H9 (cell line): ENCODE results near the gene ARHGEF6. TPM values are rescaled to one million over a fixed set of nuclear protein-coding genes. Genes with fewer than 3 reads are reported as not detected.

Experiments used
- DNase-seq: peaks from one replicate; pipeline ENCODE4 v3.0.0-alpha.2; 2017
- H2AFZ ChIP-seq: one replicate; pipeline ENCODE4 v1.6.1; 2013; ENCODE audit warnings: mild to moderate bottlenecking, low read length, control low read depth, moderate library complexity
- H2AK5ac ChIP-seq: 2 replicates; pipeline ENCODE4 v1.6.1; 2013; ENCODE audit warnings: low read length, control low read depth, mixed read lengths; ENCODE audit not compliant: insufficient read length
- H2BK120ac ChIP-seq: one replicate; pipeline ENCODE4 v1.6.1; 2013; ENCODE audit warnings: low read depth, mild to moderate bottlenecking, low read length, control low read depth, inconsistent platforms; ENCODE audit not compliant: poor library complexity, severe bottlenecking
- H2BK12ac ChIP-seq: 2 replicates; pipeline ENCODE4 v1.6.1; 2013; ENCODE audit warnings: low read length, control low read depth, mixed read lengths, low read depth; ENCODE audit not compliant: insufficient read length
- H2BK15ac ChIP-seq: 2 replicates; pipeline ENCODE4 v1.6.1; 2013; ENCODE audit warnings: low read depth, low read length, control low read depth
- H2BK20ac ChIP-seq: one replicate; pipeline ENCODE4 v1.6.1; 2013; ENCODE audit warnings: low read depth, mild to moderate bottlenecking, low read length, control low read depth, inconsistent platforms; ENCODE audit not compliant: poor library complexity, severe bottlenecking
- H2BK5ac ChIP-seq: 2 replicates; pipeline ENCODE4 v1.6.1; 2013; ENCODE audit warnings: low read length, control low read depth, mixed read lengths; ENCODE audit not compliant: insufficient read length
- H3K14ac ChIP-seq: 2 replicates; pipeline ENCODE4 v1.6.1; 2013; ENCODE audit warnings: low read length, control low read depth; ENCODE audit not compliant: insufficient read depth
- H3K18ac ChIP-seq: 2 replicates; pipeline ENCODE4 v1.6.1; 2013; ENCODE audit warnings: low read depth, mild to moderate bottlenecking, mixed read lengths, low read length, control low read depth; ENCODE audit not compliant: insufficient read length
- H3K23ac ChIP-seq: 2 replicates; pipeline ENCODE4 v1.6.1; 2013; ENCODE audit warnings: low read length, control low read depth, mixed read lengths, low read depth; ENCODE audit not compliant: insufficient read length
- H3K23me2 ChIP-seq: 2 replicates; pipeline ENCODE4 v1.6.1; 2013; ENCODE audit warnings: low read depth, mild to moderate bottlenecking, mixed read lengths, low read length, control low read depth; ENCODE audit not compliant: insufficient read length, poor library complexity, severe bottlenecking
- H3K27ac ChIP-seq: 2 replicates; pipeline ENCODE4 v1.5.1; 2013; ENCODE audit warnings: low read length, control low read depth, mixed read lengths, low read depth; ENCODE audit not compliant: insufficient read length
- H3K27me3 ChIP-seq: 2 replicates; pipeline ENCODE4 v1.6.1; 2013; ENCODE audit warnings: low read length, control low read depth, inconsistent platforms; ENCODE audit not compliant: insufficient read depth
- H3K4ac ChIP-seq: 2 replicates; pipeline ENCODE4 v1.6.1; 2013; ENCODE audit warnings: low read depth, mild to moderate bottlenecking, control low read depth, inconsistent platforms, low read length, moderate library complexity
- H3K4me1 ChIP-seq: 2 replicates; pipeline ENCODE4 v1.6.1; 2013; ENCODE audit warnings: low read length, control low read depth, inconsistent platforms; ENCODE audit not compliant: insufficient read depth
- H3K4me2 ChIP-seq: 2 replicates; pipeline ENCODE4 v1.6.1; 2013; ENCODE audit warnings: low read length, control low read depth, mixed read lengths; ENCODE audit not compliant: insufficient read length, insufficient read depth
- H3K56ac ChIP-seq: 2 replicates; pipeline ENCODE4 v1.6.1; 2013; ENCODE audit warnings: low read depth, mild to moderate bottlenecking, mixed read lengths, low read length, control low read depth; ENCODE audit not compliant: insufficient read length
- H3K79me1 ChIP-seq: 2 replicates; pipeline ENCODE4 v1.6.1; 2013; ENCODE audit warnings: low read depth, mild to moderate bottlenecking, moderate library complexity, low read length, control low read depth, inconsistent platforms; ENCODE audit not compliant: insufficient read depth, poor library complexity, severe bottlenecking
- H3K79me2 ChIP-seq: 2 replicates; pipeline ENCODE4 v1.6.1; 2013; ENCODE audit warnings: low read length, control low read depth, inconsistent platforms; ENCODE audit not compliant: insufficient read depth
- H3K9ac ChIP-seq: 2 replicates; pipeline ENCODE4 v1.6.1; 2013; ENCODE audit warnings: low read length, control low read depth, mixed read lengths; ENCODE audit not compliant: insufficient read length; ENCODE audit errors: extremely low read depth
- H3K9me3 ChIP-seq: one replicate; pipeline ENCODE4 v1.6.1; 2013; ENCODE audit warnings: low read depth, low read length, inconsistent platforms; ENCODE audit not compliant: control insufficient read depth
- H3T11ph ChIP-seq: one replicate; pipeline ENCODE4 v1.6.1; 2013; ENCODE audit warnings: mild to moderate bottlenecking, low read length, control low read depth, inconsistent platforms
- H4K20me1 ChIP-seq: one replicate; pipeline ENCODE4 v1.6.1; 2013; ENCODE audit not compliant: control insufficient read depth, insufficient read length, insufficient read depth
- H4K5ac ChIP-seq: 2 replicates; pipeline ENCODE4 v1.6.1; 2013; ENCODE audit warnings: low read depth, mild to moderate bottlenecking, mixed read lengths, low read length, control low read depth; ENCODE audit not compliant: insufficient read length
- H4K8ac ChIP-seq: replicated peaks from 2 replicates; pipeline ENCODE4 v1.6.1; 2013; ENCODE audit warnings: low read length, control low read depth, mixed read lengths, low read depth; ENCODE audit not compliant: insufficient read length
- H4K91ac ChIP-seq: 2 replicates; pipeline ENCODE4 v1.6.1; 2013; ENCODE audit warnings: low read depth, mild to moderate bottlenecking, moderate library complexity, mixed read lengths, low read length, control low read depth; ENCODE audit not compliant: insufficient read length
- H3K27ac Mint-ChIP-seq, 3 experiments: 2 replicates in 2 of 3; 3 replicates in 1 of 3; pipeline ENCODE4 v1.8.0; 2020 to 2021; ENCODE audit warnings: mixed read lengths in 3 of 3, mild to moderate bottlenecking in 1 of 3, moderate library complexity in 1 of 3
- H3K27me3 Mint-ChIP-seq: 2 replicates; pipeline ENCODE4 v1.8.0; 2021; ENCODE audit warnings: low read depth, mild to moderate bottlenecking, moderate library complexity, mixed read lengths
- H3K36me3 Mint-ChIP-seq, 3 experiments: 2 replicates in 2 of 3; 3 replicates in 1 of 3; pipeline ENCODE4 v1.8.0; 2020 to 2021; ENCODE audit warnings: low read depth in 3 of 3, mixed read lengths in 3 of 3; ENCODE audit not compliant: insufficient read depth in 1 of 3
- H3K4me1 Mint-ChIP-seq, 2 experiments: 2 replicates each; pipeline ENCODE4 v1.8.0; 2020; ENCODE audit warnings: mixed read lengths in 2 of 2
- H3K4me3 Mint-ChIP-seq, 2 experiments: 2 replicates in 1 of 2; 3 replicates in 1 of 2; pipeline ENCODE4 v1.8.0; 2020 to 2021; ENCODE audit warnings: mild to moderate bottlenecking in 2 of 2, mixed read lengths in 2 of 2, moderate library complexity in 1 of 2
- H3K9me3 Mint-ChIP-seq, 2 experiments: 2 replicates in 1 of 2; 3 replicates in 1 of 2; pipeline ENCODE4 v1.8.0; 2020; ENCODE audit warnings: mild to moderate bottlenecking in 2 of 2, mixed read lengths in 2 of 2, moderate library complexity in 1 of 2
- CTCF ChIP-seq: fragments of 200-600 bp; sonication (generic); conservative IDR thresholded peaks from 3 replicates; pipeline ENCODE4 v1.8.0; 2021; ENCODE audit warnings: antibody characterized with exemption, mild to moderate bottlenecking
- WGBS: extraction: QIAGEN DNeasy Blood & Tissue Kit; methylation state at CpG from one replicate; pipeline ENCODE4 v1.1.7; 2013; ENCODE audit warnings: missing lambda C conversion rate, low lambda C conversion rate, mixed read lengths; ENCODE audit not compliant: insufficient read length; ENCODE audit errors: extremely low coverage; 5-methylcytosine and 5-hydroxymethylcytosine counted together
- total RNA-seq: library from RNA; stranded (reverse); gene quantifications from 2 replicates; pipeline ENCODE4 v1.2.1, GENCODE V29; 2021

The ARHGEF6 gene
- total RNA-seq, 1 experiment from 2014 or later = 3.6 TPM

GRCh38 chrX:136745215-136746173 lies 35.2 kb downstream of the ARHGEF6 start:
- Histone ChIP-seq H3K27ac (no peak overlapping the region), H2AK5ac (no peak overlapping the region), H3K79me1 (no peaks in the 10 kb centered on the region), H3K56ac (no peak overlapping the region), H3T11ph (no peak overlapping the region), H4K5ac (no peak overlapping the region), H2BK12ac (no peak overlapping the region), H3K4me1 (no peaks in the 10 kb centered on the region), H2BK5ac (no peak overlapping the region), H2BK20ac (no peak overlapping the region), H4K8ac (no peak overlapping the region), H3K4me2 (no peak overlapping the region), H3K27me3 (no peaks in the 10 kb centered on the region), H3K4ac (no peak overlapping the region), H3K79me2 (no peaks in the 10 kb centered on the region), H4K20me1 (no peaks in the 10 kb centered on the region), H3K14ac (no peak overlapping the region), H3K23me2 (no peaks in the 10 kb centered on the region), H3K18ac (no peak overlapping the region), H4K91ac (no peak overlapping the region), H3K9ac (no peak overlapping the region), H2AFZ (no peak overlapping the region), H2BK15ac (no peak overlapping the region), H3K23ac (no peak overlapping the region), H2BK120ac (no peak overlapping the region), H3K9me3 (peaks cover 27% of the 10 kb centered on the region)
- DNase-seq = no peak
- WGBS = no CpG with 5 or more reads among the region's 7 CpGs
- H3K4me1 Mint-ChIP-seq = peaks cover 7 to 12% of the 10 kb centered on the region in 2 experiments
- TF ChIP-seq CTCF = no peak
- peaks cover 51 to 54% of the 10 kb centered on the region in 2 experiments for H3K9me3 Mint-ChIP-seq
- H3K27me3 Mint-ChIP-seq = no peaks in the 10 kb centered on the region
- H3K4me3 Mint-ChIP-seq = no peak overlapping the region
- no peak overlapping the region for H3K27ac Mint-ChIP-seq
- no peaks in the 10 kb centered on the region for H3K36me3 Mint-ChIP-seq
